H1 (cell line): Measurements from ENCODE around the gene SBSN. TPM values are rescaled to one million over a fixed set of nuclear protein-coding genes. Genes with fewer than 3 reads are reported as not detected.

Experiments used
- EGR1 ChIP-seq: IDR thresholded peaks from 2 replicates; pipeline ENCODE4 v1.6.1; 2011; ENCODE audit warnings: low read depth, low read length, borderline replicate concordance
- HDAC6 ChIP-seq: IDR thresholded peaks from one replicate; pipeline ENCODE4 v1.7.1; 2012; ENCODE audit warnings: low read depth, mild to moderate bottlenecking, inconsistent platforms, low read length, moderate library complexity
- RBBP5 ChIP-seq: IDR thresholded peaks from 2 replicates; pipeline ENCODE4 v1.7.1; 2012; ENCODE audit warnings: low read depth, mild to moderate bottlenecking, inconsistent platforms, low read length, moderate library complexity, borderline replicate concordance
- polyA plus RNA-seq, 7 experiments: library from polyadenylated mRNA; depleted of rRNA in 3 of 7; stranded (reverse) in 5 of 7; unstranded in 2 of 7; fragments of >200 nt in 5 of 7; fragments of 200-250 nt in 2 of 7; gene quantifications; 1 replicate in 5 of 7; 2 replicates in 1 of 7; 4 replicates in 1 of 7; pipeline versions ENCODE4 v1.2.1 to v1.2.3, GENCODE V29; 2011 to 2013; ENCODE audit warnings: missing spikeins in 2 of 7, mixed read lengths in 2 of 7
- total RNA-seq: library from RNA; stranded (reverse); fragmentation: NEBNext Ultra II Directional; extraction: Animal tissue kit (Norgen Biotek cat#: 25700); gene quantifications from 2 replicates; pipeline ENCODE4 v1.2.1, GENCODE V29; 2021

The SBSN gene
- total and polyA plus RNA-seq, 2 of the 8 experiments (the other 6 are each of a cell fraction or from before 2014, with no cell fraction given): not detected

- TF ChIP-seq HDAC6 (no peak), RBBP5 (no peak), EGR1 (no peak)
These were observed 41.8 kb downstream of the SBSN start (continued) for GRCh38 chr19:35486268-35486708.
